Testis (tissue), 2 donors: ENCODE measurements around the gene CKLF.

Experiments used
- CTCF ChIP-seq, 3 experiments: fragments of 450-650 bp in 2 of 3; fragments of 200-600 bp in 1 of 3; sonication (generic) in 1 of 3; IDR thresholded peaks; one replicate each; pipeline ENCODE4 v1.5.1; 2016 to 2019; ENCODE audit warnings: antibody characterized with exemption in 3 of 3, mild to moderate bottlenecking in 2 of 3, moderate library complexity in 1 of 3
- POLR2A ChIP-seq: fragments of 450-650 bp; IDR thresholded peaks from one replicate; pipeline ENCODE4 v1.6.1; 2017; ENCODE audit warnings: antibody characterized with exemption, mild to moderate bottlenecking, moderate library complexity

DNA sequence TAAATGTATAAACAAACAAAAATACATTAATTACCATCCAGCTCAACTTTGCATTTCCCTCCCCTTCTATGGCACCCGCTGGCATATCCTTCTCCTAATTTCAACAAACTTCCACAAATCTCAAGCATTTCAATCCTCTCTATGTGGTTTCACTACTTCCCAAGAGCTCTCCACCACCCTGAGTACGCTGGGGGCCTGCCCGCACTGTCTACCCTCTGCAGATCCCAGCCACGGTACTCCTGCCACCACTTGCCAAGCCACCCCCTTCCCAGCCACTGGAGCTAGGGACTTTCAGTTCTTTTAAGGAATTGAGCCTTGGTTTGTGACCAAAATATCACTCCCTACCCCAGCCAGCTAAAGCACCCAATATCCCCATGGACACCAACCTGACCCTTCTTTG, 4.3 kb upstream of the CKLF start:
- TF ChIP-seq POLR2A (no peak), CTCF (IDR thresholded peaks at IDR 0.05) (no peak)
